Measurements from ENCODE around the gene WDR33. TPM values are rescaled to one million over a fixed set of nuclear protein-coding genes. Genes with fewer than 3 reads are reported as not detected.

The WDR33 gene
- total RNA-seq, 1 experiment from 2014 or later = 87.1 TPM

GRCh38 chr2:127715778-127716449 lies 95.1 kb downstream of the WDR33 start:
- no peak overlapping the region for H3K4me3 ChIP-seq (ENCODE audit: low read depth, low read length, poor library complexity, severe bottlenecking)
- no peak overlapping the region for H3K27ac ChIP-seq (ENCODE audit: low read depth, low read length, poor library complexity, severe bottlenecking)
- H3K9me3 ChIP-seq (ENCODE audit: low read depth, low read length, poor library complexity, severe bottlenecking) = no peaks in the 10 kb centered on the region
- POLR2A ChIA-PET (ENCODE audit: low non-redundant PET) = no interaction called here
- intact Hi-C loops (cut with micrococcal nuclease; ENCODE audit: unreplicated experiment) = no loop called here
- TF ChIP-seq EZH2 (IDR thresholded peaks at IDR 0.05; ENCODE audit: borderline replicate concordance, low read depth, low read length, poor library complexity, severe bottlenecking) (no peak), CTCF (conservative IDR thresholded peaks at IDR 0.05; ENCODE audit: low read depth, low read length) (no peak)
- H3K27me3 ChIP-seq (replicated peaks; ENCODE audit: insufficient read depth, low read depth, low read length, poor library complexity) = no peaks in the 10 kb centered on the region
- BruUV-seq (replicated peaks) = no TSS peak
- H3K4me1 ChIP-seq (ENCODE audit: insufficient read depth, low read length, poor library complexity, severe bottlenecking) = no peaks in the 10 kb centered on the region
- CTCF ChIA-PET = no interaction called here
- peaks cover 38% of the 10 kb centered on the region for H3K36me3 ChIP-seq (ENCODE audit: insufficient read depth, low read length, poor library complexity, severe bottlenecking)
- no peak for DNase-seq (ENCODE audit: low spot score)

GRCh38 chr2:127713562-127713961 lies 97.4 kb downstream of the WDR33 start:
- no TSS peak for BruUV-seq (replicated peaks)

GRCh38 chr2:127712999-127713398 lies 98.0 kb downstream of the WDR33 start:
- Histone ChIP-seq H3K4me1 (ENCODE audit: insufficient read depth, low read length, poor library complexity, severe bottlenecking) (no peaks in the 10 kb centered on the region), H3K9me3 (ENCODE audit: low read depth, low read length, poor library complexity, severe bottlenecking) (no peaks in the 10 kb centered on the region), H3K27me3 (replicated peaks; ENCODE audit: insufficient read depth, low read depth, low read length, poor library complexity) (no peaks in the 10 kb centered on the region), H3K27ac (ENCODE audit: low read depth, low read length, poor library complexity, severe bottlenecking) (no peak overlapping the region), H3K4me3 (ENCODE audit: low read depth, low read length, poor library complexity, severe bottlenecking) (no peak overlapping the region), H3K36me3 (ENCODE audit: insufficient read depth, low read length, poor library complexity, severe bottlenecking) (peaks cover 39% of the 10 kb centered on the region)
- CTCF ChIA-PET = no interaction called here
- DNase-seq (ENCODE audit: low spot score) = no peak
- BruUV-seq (replicated peaks) = no TSS peak
- intact Hi-C loops (cut with micrococcal nuclease; ENCODE audit: unreplicated experiment) = no loop called here
- POLR2A ChIA-PET (ENCODE audit: low non-redundant PET) = no interaction called here
- TF ChIP-seq EZH2 (IDR thresholded peaks at IDR 0.05; ENCODE audit: borderline replicate concordance, low read depth, low read length, poor library complexity, severe bottlenecking) (no peak), CTCF (conservative IDR thresholded peaks at IDR 0.05; ENCODE audit: low read depth, low read length) (no peak)

More at GRCh38 chr2:127713562-127713961, 97.4 kb downstream of the WDR33 start:
- Histone ChIP-seq H3K4me1 (ENCODE audit: insufficient read depth, low read length, poor library complexity, severe bottlenecking) (no peaks in the 10 kb centered on the region), H3K4me3 (ENCODE audit: low read depth, low read length, poor library complexity, severe bottlenecking) (no peak overlapping the region), H3K36me3 (ENCODE audit: insufficient read depth, low read length, poor library complexity, severe bottlenecking) (peaks cover 35% of the 10 kb centered on the region), H3K27me3 (replicated peaks; ENCODE audit: insufficient read depth, low read depth, low read length, poor library complexity) (no peaks in the 10 kb centered on the region), H3K27ac (ENCODE audit: low read depth, low read length, poor library complexity, severe bottlenecking) (no peak overlapping the region), H3K9me3 (ENCODE audit: low read depth, low read length, poor library complexity, severe bottlenecking) (no peaks in the 10 kb centered on the region)
- ChIA-PET POLR2A (ENCODE audit: low non-redundant PET) (no interaction called here), CTCF (no interaction called here)
- DNase-seq (ENCODE audit: low spot score) = no peak
- intact Hi-C loops (cut with micrococcal nuclease; ENCODE audit: unreplicated experiment) = no loop called here
- TF ChIP-seq EZH2 (IDR thresholded peaks at IDR 0.05; ENCODE audit: borderline replicate concordance, low read depth, low read length, poor library complexity, severe bottlenecking) (no peak), CTCF (conservative IDR thresholded peaks at IDR 0.05; ENCODE audit: low read depth, low read length) (no peak)
